ENCODE data around the gene RNF115.
"Not testable (repeated sequence)": the region's sequence is repeated elsewhere in the genome, so short reads cannot be mapped to it uniquely, and the experiment has no call there.

RNF115 gene

DNA sequence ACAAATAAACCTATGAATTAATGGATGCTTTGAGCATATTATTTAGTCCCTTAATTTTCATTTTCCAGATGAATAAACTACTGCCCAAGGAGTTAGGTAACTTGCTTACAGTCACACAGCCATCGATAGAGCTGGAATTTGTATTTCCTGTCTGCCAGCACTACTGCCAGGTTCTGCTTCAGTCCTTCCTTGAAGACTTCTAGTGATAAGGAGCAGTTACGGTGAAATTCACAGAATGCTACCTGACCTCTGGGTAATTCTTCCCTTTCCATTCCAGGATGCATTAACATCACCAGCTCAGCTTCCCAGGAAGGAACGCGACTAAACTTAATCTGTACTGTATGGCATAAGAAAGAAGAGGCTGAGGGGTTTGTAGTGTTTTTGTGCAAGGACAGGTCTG, 93.4 kb downstream of the RNF115 start:
- DNase-seq (ENCODE audit: low spot score) = no peak

DNA sequence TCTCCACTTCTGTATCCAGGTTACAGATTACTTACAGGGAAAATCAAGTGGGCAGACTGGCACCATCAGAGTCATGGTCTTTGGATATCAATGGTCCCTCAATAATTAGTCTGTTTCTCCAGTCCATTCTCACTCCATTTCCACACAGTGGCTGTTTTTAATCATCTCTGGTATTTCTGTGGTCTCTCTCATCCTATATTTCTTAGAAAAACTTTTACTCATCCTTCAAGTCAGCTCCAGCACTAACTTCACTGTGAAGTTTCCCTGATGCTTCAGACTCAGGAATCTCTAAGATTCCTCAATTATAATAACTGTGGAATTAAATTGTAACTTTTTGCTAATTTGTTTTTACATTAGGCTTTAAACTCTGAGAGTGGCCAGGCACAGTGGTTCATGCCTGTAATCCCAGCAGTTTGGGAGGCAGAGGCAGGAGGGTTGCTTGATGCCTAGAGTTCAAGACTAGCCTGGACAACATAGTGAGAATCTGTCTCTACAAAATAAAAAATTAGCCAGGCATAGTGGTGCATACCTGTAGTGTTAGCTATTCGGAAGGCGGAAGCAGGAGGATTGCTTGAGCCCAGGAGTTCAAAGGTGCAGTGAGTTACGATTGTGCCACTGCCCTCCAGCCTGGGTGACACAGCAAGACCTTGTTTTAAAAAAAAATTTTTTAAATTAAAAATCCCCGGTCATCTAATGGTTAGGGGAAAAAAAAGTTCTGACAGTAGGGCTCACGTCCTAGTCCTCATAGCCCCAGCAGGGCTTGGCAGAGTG, 94.0 kb downstream of the RNF115 start:
- peak; percentile 29 for DNase-seq (ENCODE audit: low spot score)

DNA sequence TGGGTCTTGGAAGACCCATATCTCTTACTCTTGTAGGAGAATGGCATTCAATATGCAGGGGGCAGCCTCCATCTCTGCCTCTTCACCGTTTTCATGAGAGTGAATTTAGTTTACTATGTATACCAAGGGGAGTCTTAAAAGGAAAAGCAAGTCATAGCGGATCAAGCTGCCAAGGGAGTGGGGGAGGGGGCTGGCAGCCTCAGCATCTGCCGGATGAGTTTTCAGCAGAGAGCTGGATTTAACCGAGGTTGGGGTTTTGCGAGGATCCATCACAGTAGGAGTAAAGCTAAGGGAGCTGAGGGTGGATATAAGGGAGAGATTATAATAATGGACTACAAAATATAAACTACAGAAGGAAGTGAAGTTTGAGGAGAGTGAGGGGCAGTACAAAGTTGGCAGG, 94.7 kb downstream of the RNF115 start:
- DNase-seq (ENCODE audit: low spot score) = no peak

DNA sequence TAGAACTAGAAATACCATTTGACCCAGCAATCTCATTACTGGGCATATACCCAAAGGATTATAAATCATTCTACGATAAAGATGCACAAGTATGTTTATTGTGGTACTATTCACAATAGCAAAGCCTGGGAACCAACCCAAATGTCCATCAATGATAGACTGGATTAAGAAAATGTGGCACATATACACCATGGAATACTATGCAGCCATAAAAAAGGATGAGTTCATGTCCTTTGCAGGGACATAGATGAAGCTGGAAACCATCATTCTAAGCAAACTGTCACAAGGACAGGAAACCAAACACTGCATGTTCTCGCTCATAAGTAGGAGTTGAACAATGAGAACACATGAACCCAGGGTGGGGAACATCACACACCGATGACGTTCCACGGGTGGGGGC, 97.7 kb downstream of the RNF115 start:
- DNase-seq (ENCODE audit: low spot score) = not testable (repeated sequence)

DNA sequence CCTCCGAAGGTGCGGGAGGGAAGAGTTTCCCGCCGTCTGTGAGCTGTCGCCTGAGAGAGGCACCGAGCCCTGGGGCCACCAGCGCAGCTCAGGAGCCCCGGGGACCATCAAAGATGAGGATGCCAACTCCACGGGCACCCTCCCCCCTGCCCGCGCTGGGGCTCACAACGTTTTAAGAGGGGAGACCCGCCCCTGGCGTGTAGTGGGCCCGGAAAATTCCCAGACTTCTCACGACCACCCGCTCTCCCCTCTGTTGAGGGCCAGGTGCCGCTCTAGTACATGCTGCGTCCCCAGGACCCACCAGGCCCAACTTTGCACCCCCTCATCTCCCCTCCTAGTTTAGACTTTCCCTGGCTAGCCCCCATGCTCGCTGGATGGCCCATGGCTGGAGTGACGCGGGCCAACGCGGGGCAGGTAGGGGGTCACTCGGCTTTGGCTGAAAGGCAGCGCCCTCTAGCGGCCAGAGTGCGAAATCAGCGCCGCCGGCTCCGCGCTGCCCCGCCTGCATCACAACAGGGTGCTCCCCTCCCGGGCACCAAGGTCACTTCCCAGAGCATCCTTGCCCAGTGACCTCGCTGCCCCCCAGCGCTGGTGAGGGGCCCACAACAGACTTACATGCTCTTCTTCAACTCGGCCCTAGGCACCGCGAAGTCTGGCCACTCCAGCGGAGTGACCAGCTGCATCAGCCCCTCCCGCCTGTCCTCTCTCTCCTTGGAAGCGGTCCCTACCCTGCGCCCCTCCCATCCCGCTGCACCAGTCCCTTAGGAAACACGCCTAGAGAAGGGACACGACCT, 102.8 kb downstream of the RNF115 start:
- DNase-seq (ENCODE audit: low spot score) = peak; percentile 89

DNA sequence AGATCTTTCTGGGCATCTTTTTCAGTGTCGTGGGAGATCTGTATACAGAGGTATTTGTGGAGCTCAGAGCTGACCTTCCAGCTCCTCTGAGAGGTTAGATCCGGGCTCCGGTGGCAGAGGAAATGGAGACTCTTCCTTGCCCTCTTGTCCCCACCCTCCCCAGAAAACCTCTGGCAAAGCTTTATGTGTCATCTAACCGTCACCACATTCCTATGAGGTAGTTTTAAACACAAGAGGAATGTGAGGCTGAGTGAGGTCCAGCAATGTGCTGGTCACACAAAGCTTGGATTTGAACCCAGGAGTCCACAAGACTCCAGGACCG, 103.4 kb downstream of the RNF115 start:
- peak; percentile 74 for DNase-seq (ENCODE audit: low spot score)

DNA sequence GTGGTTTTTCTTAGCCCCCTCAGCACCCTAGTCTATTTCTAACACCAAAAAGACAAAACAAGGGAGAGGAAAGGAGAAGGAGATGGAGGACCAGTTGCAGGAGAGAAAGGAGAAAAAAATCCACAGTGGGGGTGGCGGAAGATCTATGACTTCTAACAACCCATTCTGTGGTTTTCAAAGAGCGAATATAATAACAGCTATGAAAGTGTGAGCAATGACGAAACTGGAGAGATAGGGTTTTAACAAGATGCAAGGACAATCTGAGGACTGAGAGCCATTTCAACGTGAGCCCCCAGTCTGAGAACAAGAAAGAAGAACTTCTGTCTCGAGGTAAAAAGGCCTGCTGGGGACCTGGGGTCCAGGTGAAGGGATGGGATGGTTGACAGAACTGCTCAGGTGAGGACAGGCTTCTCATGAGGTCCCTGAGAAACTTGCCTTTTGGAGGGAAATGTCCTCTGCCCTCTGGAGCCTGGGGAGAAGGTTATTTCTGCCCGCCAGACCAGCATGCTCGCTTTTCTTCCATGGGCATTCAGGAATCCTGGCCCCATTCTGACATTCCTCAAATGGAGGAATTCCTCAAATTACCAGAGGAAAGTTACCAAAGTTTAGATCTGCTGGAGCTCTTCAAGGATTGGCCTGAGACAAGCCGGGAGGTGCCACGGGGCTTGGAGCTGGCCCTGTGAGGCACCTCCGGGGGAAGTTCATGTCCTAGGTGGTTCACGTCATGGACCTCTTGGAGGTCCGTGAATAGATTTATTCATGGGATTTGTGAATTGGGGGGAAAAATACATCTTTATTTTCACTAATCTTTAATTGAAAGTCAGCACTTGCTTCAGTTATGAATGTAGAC, 104.4 kb downstream of the RNF115 start, which contains the start of gene CD160:
TSS of gene CD160 (plus strand) at position 270 of the 850 bp plus-strand sequence. CDS start 8,829 bp downstream, outside the sequence.
- no peak for DNase-seq (ENCODE audit: low spot score)

DNA sequence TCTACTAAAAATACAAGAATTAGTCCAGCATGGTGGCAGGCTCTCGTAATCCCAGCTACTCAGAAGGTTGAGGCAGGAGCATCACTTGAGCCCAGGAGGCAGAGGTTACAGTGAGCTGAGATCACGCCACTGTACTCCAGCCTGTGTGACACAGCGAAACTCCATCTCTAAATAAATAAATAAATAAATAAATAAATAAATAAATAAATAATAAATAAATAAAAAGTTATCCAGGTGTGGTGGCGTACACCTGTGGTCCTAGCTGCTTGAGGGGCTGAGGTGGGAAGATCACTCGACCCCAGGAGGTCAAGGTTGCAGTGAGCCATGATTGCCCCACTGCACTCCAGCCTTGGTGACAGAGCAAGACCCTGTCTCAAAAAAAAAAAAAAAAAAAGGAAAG, 105.4 kb downstream of the RNF115 start:
- not testable (repeated sequence) for DNase-seq (ENCODE audit: low spot score)

DNA sequence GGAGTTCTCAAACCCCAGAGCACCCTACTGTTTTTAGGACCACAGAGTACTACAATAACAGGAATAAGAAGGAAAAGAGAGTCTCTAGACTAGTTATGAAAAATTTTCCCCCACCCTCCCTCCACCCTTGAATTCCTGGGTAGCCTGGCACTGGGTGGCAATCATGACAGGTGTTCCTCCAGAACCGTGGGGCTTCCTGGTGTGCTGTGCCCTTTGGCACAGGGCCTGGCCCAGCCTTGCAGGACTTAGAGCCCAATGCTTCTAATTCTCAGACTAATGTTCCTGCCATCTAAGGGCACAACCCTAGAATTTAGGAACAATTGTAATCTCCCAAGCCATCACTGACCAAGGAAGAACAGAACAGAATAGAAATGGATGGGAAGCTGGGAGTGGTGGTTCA, 106.1 kb downstream of the RNF115 start:
- no peak for DNase-seq (ENCODE audit: low spot score)

DNA sequence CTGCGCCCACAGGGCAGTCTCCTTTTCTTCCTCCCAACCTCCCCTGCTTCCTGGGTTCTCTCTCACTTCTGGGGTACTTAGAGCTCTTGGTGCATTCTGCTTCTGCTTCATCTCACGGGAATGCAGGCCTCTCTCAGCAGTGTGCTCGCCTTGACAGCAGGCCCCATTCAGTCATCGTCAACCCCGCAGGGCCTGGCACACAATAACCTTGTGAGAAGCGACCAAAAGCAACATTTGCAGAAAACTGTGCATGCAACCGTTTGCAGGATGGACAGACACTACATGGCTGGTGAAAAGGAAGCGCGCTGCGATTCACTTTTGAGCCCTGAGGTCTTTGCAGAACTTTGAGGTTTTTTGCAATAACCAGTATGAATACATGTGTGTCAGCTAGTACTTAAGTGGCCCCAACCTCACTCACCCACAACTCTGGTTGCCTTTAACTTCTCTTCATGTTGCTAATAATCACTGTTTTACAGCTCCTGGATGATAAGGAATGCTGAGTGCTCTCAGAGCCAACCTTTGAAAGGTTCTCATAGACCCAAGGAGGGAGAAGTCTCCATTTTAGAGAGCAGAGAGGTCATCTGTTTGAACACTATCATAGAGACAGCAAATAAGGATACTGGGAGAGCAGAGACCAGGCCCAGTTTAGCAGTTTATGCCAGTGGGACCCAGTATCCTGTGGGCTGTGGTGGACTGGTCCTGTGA, 107.1 kb downstream of the RNF115 start:
- DNase-seq (ENCODE audit: low spot score) = no peak

DNA sequence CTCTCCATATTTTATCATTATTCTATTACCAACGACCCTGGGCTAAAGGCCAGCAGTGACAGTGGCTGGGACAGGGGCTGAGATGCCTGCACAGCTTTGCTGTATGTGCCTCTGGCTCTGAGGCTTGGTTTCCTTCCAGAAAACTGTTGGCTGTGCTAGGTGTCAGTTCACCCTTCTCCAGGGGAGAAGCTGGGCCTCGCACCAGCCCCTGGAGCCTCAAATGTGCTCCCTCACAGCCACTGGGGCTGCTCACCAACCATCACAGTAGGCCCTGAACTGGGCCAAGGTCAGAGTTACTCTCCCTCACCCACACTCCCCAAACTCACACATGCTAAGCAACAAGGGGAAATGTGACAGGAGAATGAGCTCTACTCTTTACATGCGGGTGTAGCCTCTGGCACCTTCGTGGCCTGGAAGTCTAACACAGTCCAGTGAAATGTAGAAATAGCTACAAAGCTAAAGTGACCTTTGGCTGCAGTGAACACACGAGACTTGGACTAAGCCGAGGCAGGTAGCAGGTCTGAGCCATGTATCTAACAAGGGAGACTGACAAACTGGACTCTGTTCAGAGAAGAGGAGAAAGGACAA, 109.3 kb downstream of the RNF115 start:
- no peak for DNase-seq (ENCODE audit: low spot score)

DNA sequence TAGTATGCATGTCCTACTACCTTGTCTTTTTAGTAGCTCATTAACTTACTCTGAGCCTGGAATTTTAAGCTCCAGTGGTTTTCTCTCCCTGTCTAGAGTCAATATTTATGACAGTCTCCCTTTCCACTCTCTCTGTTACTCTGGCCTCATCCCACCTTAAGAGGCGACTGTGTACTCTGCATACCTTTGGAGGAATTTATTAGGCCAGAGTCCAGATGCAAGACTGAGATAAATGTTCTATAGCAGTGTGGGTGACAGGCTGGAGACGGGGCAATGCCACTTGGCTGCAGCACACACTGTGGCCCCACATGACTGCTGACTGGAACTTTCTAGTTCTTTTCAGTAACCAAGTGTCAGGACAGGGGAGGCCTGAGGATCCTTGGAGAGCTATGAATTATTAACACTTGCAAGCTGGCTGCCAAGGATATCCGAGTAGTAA, 112.7 kb downstream of the RNF115 start:
- DNase-seq (ENCODE audit: low spot score) = no peak

DNA sequence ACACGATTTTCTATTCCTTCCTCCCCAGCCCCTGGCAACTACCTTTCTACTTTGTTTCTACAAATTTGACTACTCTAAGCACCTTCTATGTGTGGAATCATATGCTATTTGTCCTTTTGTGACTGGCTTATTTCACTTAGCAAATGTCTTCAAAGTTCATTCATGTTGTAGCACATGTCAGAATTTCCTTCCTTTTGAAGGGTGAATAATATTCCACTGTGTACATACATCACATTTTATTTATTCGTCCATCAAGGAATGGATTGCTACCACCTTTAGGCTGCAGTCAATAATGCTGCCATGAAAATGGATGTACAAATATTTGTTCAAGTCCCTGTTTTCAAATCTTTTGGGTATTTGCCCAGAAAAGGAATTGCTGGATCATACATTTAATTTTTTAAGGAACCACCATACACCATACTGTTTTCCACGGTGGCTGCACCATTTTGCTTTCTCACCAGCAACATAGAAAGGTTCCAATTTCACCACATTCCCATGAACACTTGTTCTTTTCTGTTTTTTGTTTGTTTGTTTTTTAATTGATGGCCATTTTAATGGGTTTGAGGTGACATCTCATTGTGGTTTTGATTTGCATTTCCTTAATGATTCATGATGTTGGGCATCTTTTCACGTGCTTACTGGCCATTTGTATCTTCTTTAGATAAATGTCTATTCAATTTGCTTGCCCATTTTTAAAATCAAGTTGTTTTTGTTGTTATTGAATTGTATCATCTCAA, 113.4 kb downstream of the RNF115 start:
- no peak for DNase-seq (ENCODE audit: low spot score)

DNA sequence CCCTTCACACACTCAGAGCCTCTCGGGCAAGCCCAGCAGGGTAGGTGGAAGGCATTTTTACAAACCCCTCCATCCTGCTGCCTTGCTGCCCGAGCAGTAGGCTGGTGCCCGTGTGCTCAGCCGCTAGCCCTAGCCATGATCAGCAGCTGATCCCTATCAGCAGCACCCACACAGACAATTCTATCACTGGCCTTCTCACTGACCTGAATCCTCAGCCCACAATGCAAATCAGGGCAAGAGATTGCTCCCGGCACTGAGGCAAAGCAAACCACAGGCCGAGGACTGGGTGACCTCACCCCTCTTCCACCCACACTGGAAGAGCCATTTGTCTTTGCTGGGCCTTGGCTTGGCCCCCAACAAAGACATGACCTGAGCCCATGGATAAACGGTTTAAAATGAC, 115.8 kb downstream of the RNF115 start:
- peak; percentile 18 for DNase-seq (ENCODE audit: low spot score)

DNA sequence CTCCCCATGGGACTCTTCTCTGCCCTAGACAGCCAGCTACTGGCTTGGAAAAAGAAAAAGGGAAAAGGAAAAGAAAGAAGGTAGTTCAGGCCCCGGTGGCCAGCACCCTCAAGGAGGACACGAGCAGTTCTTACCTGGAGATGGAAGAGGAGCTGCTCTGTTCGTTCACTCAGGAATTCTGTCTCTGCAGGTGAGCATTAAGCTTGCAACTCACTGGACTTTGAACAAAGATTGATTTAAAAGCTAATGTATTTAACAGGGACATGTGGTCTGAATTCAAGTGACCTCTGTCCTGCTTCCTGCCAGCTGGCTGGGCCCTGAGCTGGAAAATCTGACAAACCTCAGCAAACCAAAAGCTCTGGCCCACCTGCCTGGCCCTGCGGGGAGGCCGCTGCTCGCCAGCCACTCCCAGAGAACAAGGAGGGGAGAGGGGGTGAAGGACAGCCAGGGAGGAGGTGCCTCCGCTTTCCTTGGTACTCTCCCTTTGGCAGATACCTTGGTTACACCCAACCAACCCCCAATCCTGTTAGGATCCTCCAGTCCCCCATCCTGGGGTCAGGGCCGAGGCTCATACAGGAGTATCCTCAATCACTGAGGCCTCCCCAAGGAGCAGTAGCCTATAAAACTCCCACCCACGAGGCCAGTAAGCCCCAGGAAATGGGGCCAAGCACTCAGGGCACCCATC, 116.6 kb downstream of the RNF115 start, which contains the start of gene PDZK1:
TSS of gene PDZK1 (minus strand) at position 186 of the 685 bp plus-strand sequence. CDS start 19,347 bp downstream, outside the sequence.
- no peak for DNase-seq (ENCODE audit: low spot score)

DNA sequence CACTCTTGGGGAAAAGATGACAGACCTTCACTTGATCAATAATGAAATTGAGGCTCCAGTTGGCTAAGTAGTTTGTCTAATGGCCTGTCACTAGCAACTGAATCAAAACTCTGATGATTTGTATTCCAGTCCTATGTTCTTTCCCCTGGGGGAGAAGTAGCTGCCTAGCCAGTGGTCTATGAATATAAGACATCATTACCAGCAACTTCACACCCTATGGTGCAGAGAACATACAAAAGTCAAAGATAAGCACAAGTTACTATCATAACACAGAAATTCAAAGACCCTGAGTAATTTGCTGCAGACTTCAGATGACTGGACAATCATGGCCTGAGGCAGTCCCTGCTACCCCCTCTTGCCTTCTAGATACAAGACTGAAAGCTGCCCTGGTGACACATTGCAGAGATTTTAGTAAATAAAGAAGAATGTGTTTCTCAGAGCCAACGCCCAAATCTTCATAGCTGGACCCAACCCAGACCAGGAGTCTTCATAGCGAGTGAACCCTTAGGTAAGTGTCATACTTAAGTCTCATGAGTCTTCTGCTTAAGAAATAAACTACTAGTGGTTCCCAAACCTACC, 117.7 kb downstream of the RNF115 start:
- peak; percentile 66 for DNase-seq (ENCODE audit: low spot score)

DNA sequence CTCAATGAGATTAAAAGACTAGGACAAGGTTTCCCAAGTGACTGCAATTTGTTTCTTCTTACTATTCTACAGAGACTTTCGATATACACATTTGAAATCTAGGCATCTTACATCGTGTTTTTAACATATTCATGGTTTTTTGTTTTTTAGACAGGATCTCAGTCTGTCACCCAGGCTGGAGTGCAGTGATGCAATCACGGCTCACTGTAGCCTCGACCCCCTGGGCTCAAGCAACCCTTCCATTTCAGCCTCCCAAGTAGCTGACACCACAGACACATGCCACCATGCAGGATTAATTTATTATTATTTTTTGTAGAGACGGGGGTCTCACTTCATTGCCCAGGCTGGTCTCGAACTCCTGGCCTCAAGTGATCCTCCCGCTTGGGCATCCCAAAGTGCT, 118.3 kb downstream of the RNF115 start:
- no peak for DNase-seq (ENCODE audit: low spot score)

DNA sequence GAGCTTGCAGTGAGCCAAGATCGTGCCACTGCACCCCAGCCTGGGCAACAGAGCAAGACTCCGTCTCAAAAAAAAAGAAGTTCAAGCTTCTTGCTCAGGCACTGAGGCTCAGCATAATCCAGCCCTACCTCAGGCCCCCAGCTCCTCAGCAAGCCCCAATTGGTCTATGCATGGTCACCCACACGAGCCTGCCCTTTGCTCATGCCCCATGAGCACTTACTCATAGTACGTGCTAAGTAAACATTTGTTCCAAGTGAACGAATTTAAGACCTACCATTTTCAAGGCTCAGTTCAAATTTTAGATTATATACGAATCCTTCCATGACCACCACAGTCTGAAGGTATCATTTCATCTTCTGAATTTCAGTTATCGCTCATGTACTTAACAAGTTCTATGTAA, 121.1 kb downstream of the RNF115 start:
- DNase-seq (ENCODE audit: low spot score) = no peak

DNA sequence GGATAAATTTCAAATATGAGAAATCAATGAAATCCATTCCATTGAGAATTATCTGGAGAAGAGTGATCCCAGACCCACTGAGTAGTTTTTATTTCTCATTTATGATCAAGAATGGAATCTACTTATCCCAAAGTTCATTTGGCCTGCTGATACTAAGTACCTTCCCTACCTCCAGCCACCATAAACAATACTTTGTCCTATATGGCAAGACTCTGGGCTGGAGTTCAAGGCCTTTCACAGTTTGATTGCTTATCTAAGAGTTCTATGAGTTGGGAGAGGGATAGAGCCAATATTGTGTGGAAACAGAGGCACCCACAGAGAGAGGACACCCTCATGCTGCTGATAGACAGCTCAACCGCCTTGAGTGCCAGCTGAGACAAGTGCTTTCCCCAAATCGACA, 121.8 kb downstream of the RNF115 start:
- no peak for DNase-seq (ENCODE audit: low spot score)
